Neural progenitor cell (in vitro differentiated cells): Measurements from ENCODE around the gene YTHDF1. TPM values are rescaled to one million over a fixed set of nuclear protein-coding genes. Genes with fewer than 3 reads are reported as not detected.

Experiments used
- DNase-seq: peaks from one replicate; pipeline ENCODE4 v3.0.0-alpha.2; 2016; ENCODE audit warnings: low spot score
- H2AFZ ChIP-seq: fragments of 200-600 bp; sonication (generic); replicated peaks from 2 replicates; pipeline ENCODE4 v1.6.1; 2016; ENCODE audit warnings: antibody characterized with exemption
- H3F3A ChIP-seq: fragments of 200-600 bp; sonication (generic); 2 replicates; pipeline ENCODE4 v1.6.1; 2016; ENCODE audit warnings: antibody characterized with exemption, low read depth
- H3K27ac ChIP-seq: fragments of 200-600 bp; sonication (generic); 2 replicates; pipeline ENCODE4 v1.5.1; 2016; ENCODE audit warnings: mild to moderate bottlenecking
- H3K27me3 ChIP-seq: fragments of 200-600 bp; sonication (generic); 2 replicates; pipeline ENCODE4 v1.6.1; 2016; ENCODE audit warnings: mild to moderate bottlenecking, moderate library complexity
- H3K36me3 ChIP-seq: fragments of 200-600 bp; sonication (generic); 2 replicates; pipeline ENCODE4 v1.5.1; 2016
- H3K4me1 ChIP-seq: fragments of 200-600 bp; sonication (generic); 2 replicates; pipeline ENCODE4 v1.6.1; 2016; ENCODE audit warnings: mixed run types
- H3K4me2 ChIP-seq: fragments of 200-600 bp; sonication (generic); 2 replicates; pipeline ENCODE4 v1.6.1; 2016
- H3K4me3 ChIP-seq: fragments of 200-600 bp; sonication (generic); 2 replicates; pipeline ENCODE4 v1.5.1; 2016
- H3K79me2 ChIP-seq: fragments of 200-600 bp; sonication (generic); 2 replicates; pipeline ENCODE4 v1.6.1; 2016; ENCODE audit warnings: low read depth
- H3K9ac ChIP-seq: fragments of 200-600 bp; sonication (generic); 2 replicates; pipeline ENCODE4 v1.6.1; 2016
- H3K9me3 ChIP-seq: fragments of 200-600 bp; sonication (generic); 2 replicates; pipeline ENCODE4 v1.5.1; 2016; ENCODE audit warnings: low read depth
- H4K20me1 ChIP-seq: fragments of 200-600 bp; sonication (generic); 2 replicates; pipeline ENCODE4 v1.6.1; 2016; ENCODE audit warnings: low read depth
- H3K27ac Mint-ChIP-seq: 3 replicates; pipeline ENCODE4 v1.8.0; 2021; ENCODE audit warnings: mixed read lengths
- H3K27me3 Mint-ChIP-seq: 2 replicates; pipeline ENCODE4 v1.8.0; 2022; ENCODE audit warnings: low read depth, mild to moderate bottlenecking, inconsistent platforms, moderate library complexity, mixed read lengths; ENCODE audit not compliant: insufficient read depth
- H3K36me3 Mint-ChIP-seq: 3 replicates; pipeline ENCODE4 v1.8.0; 2021; ENCODE audit warnings: mixed read lengths
- H3K4me1 Mint-ChIP-seq: 3 replicates; pipeline ENCODE4 v1.8.0; 2021; ENCODE audit warnings: mixed read lengths
- H3K4me3 Mint-ChIP-seq: 3 replicates; pipeline ENCODE4 v1.8.0; 2021; ENCODE audit warnings: mild to moderate bottlenecking, moderate library complexity, mixed read lengths
- H3K9me3 Mint-ChIP-seq: 3 replicates; pipeline ENCODE4 v1.8.0; 2020; ENCODE audit warnings: mixed read lengths
- EZH2 ChIP-seq: fragments of 200-600 bp; sonication (generic); IDR thresholded peaks from 2 replicates; pipeline ENCODE4 v1.6.1; 2017; ENCODE audit warnings: antibody characterized with exemption, mild to moderate bottlenecking, moderate library complexity
- EZH2phosphoT487 ChIP-seq: fragments of 200-600 bp; sonication (generic); IDR thresholded peaks from 2 replicates; pipeline ENCODE4 v1.6.1; 2017; ENCODE audit warnings: antibody characterized with exemption
- total RNA-seq: library from RNA; depleted of rRNA; stranded (reverse); fragments of >200 nt; gene quantifications from 2 replicates; pipeline ENCODE4 v1.2.3, GENCODE V29; 2015; ENCODE audit warnings: low replicate concordance
- TF ChIP-seq, protein P1 (sequence below): fragments of 200-600 bp; sonication (generic); IDR thresholded peaks from 2 replicates; pipeline ENCODE4 v1.5.1; 2017; ENCODE audit warnings: antibody characterized with exemption, mild to moderate bottlenecking

YTHDF1 gene
- total RNA-seq, 1 donor from 2014 or later, result 28.1 TPM

DNA sequence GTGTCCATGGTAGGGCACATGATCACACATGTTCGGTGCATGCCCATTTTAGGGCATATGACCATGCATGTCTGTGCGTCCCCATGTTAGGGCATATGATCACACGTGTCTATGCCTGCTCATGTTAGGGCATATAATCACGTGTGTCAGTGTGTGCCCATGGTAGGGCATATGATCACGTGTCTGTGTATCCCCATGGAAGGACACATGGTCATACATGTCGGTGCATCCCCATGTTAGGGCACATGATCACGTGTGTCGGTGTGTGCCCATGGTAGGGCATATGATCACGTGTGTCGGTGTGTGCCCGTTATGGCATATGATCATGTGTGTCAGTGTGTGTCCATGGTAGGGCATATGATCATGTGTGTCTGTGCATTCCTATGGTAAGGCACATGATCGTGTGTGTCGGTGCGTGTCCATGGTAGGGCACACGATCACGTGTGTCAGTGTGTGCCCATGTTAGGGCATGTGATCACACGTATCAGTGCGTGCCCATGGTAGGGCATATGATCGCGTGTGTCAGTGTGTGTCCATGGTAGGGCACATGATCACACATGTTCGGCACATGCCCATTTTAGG lies 30.6 kb downstream of the YTHDF1 start:
- Mint-ChIP-seq H3K9me3 (no peaks in the 10 kb centered on the region), H3K27me3 (peaks cover 18% of the 10 kb centered on the region), H3K27ac (no peak overlapping the region), H3K36me3 (no peaks in the 10 kb centered on the region), H3K4me3 (no peak overlapping the region), H3K4me1 (peaks cover 29% of the 10 kb centered on the region)
- Histone ChIP-seq H3K4me2 (no peak overlapping the region), H2AFZ (no peak overlapping the region), H3K9ac (no peak overlapping the region), H3K27ac (no peak overlapping the region), H4K20me1 (peaks cover 15% of the 10 kb centered on the region), H3K9me3 (no peaks in the 10 kb centered on the region), H3K27me3 (no peaks in the 10 kb centered on the region), H3K4me3 (no peak overlapping the region), H3K79me2 (no peaks in the 10 kb centered on the region), H3K36me3 (no peaks in the 10 kb centered on the region), H3F3A (peaks cover 18% of the 10 kb centered on the region), H3K4me1 (no peaks in the 10 kb centered on the region)
- no peak for DNase-seq
- TF ChIP-seq EZH2 (no peak), EZH2phosphoT487 (no peak)
- TF ChIP-seq, protein P1, sequence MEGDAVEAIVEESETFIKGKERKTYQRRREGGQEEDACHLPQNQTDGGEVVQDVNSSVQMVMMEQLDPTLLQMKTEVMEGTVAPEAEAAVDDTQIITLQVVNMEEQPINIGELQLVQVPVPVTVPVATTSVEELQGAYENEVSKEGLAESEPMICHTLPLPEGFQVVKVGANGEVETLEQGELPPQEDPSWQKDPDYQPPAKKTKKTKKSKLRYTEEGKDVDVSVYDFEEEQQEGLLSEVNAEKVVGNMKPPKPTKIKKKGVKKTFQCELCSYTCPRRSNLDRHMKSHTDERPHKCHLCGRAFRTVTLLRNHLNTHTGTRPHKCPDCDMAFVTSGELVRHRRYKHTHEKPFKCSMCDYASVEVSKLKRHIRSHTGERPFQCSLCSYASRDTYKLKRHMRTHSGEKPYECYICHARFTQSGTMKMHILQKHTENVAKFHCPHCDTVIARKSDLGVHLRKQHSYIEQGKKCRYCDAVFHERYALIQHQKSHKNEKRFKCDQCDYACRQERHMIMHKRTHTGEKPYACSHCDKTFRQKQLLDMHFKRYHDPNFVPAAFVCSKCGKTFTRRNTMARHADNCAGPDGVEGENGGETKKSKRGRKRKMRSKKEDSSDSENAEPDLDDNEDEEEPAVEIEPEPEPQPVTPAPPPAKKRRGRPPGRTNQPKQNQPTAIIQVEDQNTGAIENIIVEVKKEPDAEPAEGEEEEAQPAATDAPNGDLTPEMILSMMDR, result no peak

DNA sequence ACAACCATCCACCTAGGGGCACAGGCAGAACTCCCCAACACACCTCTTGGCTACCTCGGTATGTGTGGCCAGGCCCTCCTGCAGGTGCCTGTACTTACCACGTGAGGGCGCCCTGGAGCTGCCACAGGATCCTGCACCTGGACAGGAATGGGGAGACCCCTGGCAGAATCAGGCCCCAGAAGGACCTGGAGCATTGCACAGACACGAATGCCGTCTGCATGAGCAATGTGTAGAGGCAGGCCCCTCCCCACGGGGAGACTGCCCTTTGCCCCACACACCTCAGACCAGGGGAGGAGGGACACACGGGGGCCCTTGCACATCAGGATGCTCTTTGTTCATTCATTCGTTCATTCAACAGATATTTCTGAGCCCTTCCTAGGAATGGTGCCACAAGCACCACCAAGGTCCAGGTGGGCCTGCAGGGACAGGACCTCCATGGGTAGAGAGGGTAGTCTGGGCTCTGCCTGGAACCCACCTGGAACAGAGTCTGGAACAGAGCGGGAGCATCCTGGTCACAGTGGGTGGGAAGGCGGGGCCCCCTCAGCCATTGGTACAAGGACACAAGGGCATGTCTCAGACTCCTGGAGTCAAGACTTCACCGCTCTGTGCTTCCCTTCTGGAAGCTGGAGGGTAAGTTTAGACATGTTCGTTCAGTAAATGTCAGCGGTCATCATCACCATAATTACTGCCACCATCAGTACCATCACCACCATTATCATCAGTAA lies 32.3 kb downstream of the YTHDF1 start:
- no peak overlapping the region for H3K9ac ChIP-seq
- H3F3A ChIP-seq, result peaks cover 27% of the 10 kb centered on the region
- H4K20me1 ChIP-seq, result peaks cover 29% of the 10 kb centered on the region
- no peaks in the 10 kb centered on the region for H3K79me2 ChIP-seq
- Mint-ChIP-seq H3K36me3 (no peaks in the 10 kb centered on the region), H3K27ac (no peak overlapping the region), H3K27me3 (peaks cover 18% of the 10 kb centered on the region), H3K4me1 (peaks cover 36% of the 10 kb centered on the region), H3K9me3 (no peaks in the 10 kb centered on the region), H3K4me3 (no peak overlapping the region)
- H3K36me3 ChIP-seq, result no peaks in the 10 kb centered on the region
- no peak overlapping the region for H3K27ac ChIP-seq
- peaks cover 12% of the 10 kb centered on the region for H3K27me3 ChIP-seq
- no peak overlapping the region for H3K4me3 ChIP-seq
- H3K4me1 ChIP-seq, result peaks cover 11% of the 10 kb centered on the region
- H3K9me3 ChIP-seq, result no peaks in the 10 kb centered on the region
- no peak overlapping the region for H3K4me2 ChIP-seq
- peak; percentile 74 for DNase-seq
- H2AFZ ChIP-seq, result no peak overlapping the region
- TF ChIP-seq EZH2, result no peak
- TF ChIP-seq, protein P1, result peak; percentile 87
- TF ChIP-seq EZH2phosphoT487, result no peak

GRCh38 chr20:63182946-63183415 lies 33.0 kb downstream of the YTHDF1 start:
- TF ChIP-seq EZH2, result no peak
- TF ChIP-seq, protein P1, result no peak
- no peak for TF ChIP-seq EZH2phosphoT487
- Mint-ChIP-seq H3K4me3 (no peak overlapping the region), H3K4me1 (peaks cover 36% of the 10 kb centered on the region), H3K9me3 (no peaks in the 10 kb centered on the region), H3K36me3 (no peaks in the 10 kb centered on the region), H3K27me3 (peaks cover 16% of the 10 kb centered on the region), H3K27ac (no peak overlapping the region)
- Histone ChIP-seq H3K4me1 (peaks cover 15% of the 10 kb centered on the region), H3K9ac (no peak overlapping the region), H3K27ac (no peak overlapping the region), H4K20me1 (peaks cover 34% of the 10 kb centered on the region), H3K4me3 (no peak overlapping the region), H3K79me2 (no peaks in the 10 kb centered on the region), H3K4me2 (no peak overlapping the region), H3K9me3 (no peaks in the 10 kb centered on the region), H3F3A (peaks cover 32% of the 10 kb centered on the region), H2AFZ (no peak overlapping the region), H3K27me3 (peaks cover 18% of the 10 kb centered on the region), H3K36me3 (no peaks in the 10 kb centered on the region)
- DNase-seq, result no peak
